Dedifferentiated amniotic fluid mesenchymal stem cell (primary cell): ENCODE data around the gene ADAMTS16.

ENCODE experiments used
- DNase-seq: peaks from one replicate; pipeline ENCODE4 v3.0.0-alpha.2; 2016; ENCODE audit errors: extremely low spot score

Gene ADAMTS16

DNA sequence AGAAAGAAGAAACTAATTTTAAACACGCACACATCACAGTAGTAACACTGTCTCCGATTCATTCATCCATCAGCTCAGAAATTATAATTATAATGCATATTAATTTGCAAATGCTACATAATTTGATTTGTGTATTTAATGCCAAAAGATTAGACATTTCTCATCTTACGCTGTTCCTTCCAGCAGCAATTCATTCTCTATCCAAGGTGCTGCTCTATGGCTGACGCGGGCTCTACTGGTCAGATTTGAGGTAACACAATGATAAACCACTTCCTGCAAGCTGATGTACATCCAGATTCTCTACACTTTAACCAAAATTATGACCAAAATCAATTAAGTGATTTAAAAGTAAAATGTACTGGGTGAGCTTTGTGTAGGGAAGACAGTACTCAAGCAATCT lies 204.5 kb downstream of the ADAMTS16 start:
- DNase-seq = no peak

DNA sequence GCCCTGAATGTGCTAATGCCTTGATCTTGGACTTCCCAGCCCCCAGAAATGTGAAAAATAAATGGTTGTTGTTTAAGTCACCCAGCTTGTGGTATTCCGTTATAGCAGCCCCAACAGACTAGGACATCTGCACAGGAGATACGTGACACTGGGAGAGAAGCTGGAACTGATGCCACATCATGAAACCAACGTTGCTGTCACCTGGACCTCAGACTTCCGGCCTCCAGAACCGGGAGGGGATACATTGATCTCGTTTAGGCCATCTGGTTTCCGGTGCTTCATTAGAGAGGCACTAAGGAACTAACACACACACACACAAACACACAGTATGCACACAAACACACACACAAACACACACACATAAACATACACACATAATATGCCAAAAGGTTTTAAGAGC lies 207.3 kb downstream of the ADAMTS16 start:
- DNase-seq = no peak

DNA sequence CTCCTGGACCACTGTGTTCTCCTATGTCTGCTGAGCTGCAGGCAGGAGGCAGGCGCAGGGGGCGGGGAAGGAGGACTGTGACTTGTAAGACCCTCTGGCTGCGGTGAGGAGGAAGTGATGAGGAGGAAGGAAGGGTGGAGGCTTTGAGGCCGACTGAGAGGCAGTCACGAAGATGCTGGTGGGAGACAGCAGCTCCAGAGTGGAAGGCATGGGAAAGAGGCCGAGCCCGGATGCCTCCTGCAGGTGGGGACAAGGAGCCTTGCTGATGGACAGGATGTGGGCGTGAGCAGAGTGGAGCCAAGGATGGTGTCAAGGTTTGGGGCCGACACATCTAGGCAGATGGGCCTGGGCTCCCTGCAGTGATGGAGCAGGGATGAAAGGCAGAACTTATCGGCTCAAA lies 208.0 kb downstream of the ADAMTS16 start:
- DNase-seq = no peak

DNA sequence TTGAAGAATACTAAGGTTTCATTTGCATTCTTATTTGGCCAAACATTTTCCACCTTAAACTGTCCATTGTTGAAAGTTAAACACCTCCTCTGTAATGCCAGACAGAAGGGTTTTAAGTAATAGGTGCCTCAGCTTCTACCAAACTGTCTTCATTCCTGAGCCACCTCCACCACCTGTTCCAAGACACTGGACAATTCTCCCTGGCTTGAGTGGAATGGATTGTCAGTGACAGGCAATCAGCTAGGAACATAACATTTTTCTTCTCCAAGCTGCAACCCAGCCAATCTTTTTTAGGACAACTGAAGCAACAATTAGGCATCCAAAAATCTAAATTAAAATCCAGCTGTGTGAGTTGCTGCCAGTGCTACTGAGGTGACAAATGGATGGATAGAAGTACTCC lies 208.4 kb downstream of the ADAMTS16 start:
- DNase-seq = no peak

DNA sequence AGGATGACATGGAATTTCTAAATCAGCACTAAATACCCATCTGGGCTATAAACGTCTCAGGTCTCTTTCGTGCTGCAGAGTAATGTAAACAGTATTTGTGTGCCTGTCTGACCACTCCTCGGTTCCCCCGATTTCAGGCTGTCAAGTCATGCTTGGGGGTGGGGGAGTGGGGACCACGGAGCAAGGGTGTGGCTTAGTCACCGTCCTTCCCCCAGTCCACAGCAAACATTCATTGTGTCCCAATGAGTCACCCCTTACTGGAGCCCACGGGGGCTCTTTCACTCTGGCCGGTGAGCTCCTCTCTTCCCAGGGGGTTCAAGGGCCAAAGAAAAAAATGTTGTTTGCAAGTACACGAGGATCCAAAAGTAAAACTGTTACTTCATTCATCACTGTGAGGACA lies 210.0 kb downstream of the ADAMTS16 start:
- DNase-seq = no peak

DNA sequence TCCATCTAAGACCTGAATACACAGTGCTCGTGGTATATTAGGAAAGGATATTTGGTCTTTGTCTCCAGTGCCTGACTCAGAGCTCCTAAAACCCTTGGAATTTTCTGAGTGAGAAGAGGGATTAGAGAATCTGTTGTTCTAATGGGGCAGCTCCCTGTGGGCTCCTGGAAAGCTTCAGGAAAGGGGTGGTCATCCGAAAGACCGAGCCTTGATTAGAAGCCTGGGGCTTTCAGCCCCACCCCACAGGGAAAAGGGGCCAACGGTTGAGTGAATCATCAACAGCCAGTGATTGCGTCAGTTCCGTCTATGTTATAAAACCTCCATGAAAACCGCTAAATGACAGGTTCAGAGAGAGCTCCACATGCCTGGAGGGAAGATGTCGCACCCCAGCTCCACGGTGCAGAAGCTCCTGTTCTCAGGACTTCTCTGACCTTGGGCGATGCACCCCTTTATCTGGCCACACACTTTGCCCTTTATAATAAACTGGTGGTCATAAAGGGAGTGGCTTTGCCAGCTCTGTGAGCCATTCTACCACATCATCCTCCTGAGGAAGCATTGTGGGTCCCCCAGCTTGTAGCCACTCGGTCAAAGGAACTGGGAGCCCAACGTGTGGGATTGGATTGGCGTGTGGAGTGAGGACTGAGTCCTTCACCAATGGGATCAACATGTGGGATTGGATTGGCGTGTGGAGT lies 211.3 kb downstream of the ADAMTS16 start:
- no peak for DNase-seq

DNA sequence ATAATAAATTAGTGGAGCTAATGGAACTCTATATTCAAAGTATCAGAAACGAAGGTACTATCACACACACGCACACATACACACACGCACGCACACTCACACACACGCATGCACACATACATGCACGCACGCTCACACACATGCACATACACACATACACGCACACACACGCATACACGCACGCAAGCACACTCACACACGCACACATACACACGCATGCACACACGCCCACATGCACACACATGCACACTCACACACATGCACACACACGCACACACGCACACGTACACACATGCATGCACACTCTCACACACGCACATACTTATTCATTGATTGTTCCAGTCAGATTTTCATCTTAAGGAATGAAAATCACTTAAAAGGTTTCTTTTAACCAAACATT lies 212.5 kb downstream of the ADAMTS16 start:
- DNase-seq = no peak

DNA sequence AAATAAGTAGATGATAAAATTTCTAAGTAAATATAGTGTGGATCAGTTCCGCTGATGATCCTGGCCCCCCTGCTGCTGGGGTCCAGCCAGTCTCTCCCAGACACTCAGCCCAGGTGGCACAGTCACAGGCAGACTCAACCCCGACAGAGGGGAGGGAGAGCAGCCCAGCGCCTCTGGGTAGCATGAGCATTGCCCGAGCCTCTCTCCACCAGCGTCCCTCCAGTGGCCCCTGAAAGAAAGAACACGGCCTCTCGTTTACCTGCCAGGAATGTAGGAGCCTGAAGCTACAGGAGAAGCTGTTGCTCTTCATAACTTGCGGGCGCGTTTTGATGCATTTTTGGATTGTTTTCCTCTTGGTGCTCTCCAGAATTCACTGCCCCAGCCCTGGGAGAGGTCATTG lies 213.6 kb downstream of the ADAMTS16 start:
- no peak for DNase-seq

DNA sequence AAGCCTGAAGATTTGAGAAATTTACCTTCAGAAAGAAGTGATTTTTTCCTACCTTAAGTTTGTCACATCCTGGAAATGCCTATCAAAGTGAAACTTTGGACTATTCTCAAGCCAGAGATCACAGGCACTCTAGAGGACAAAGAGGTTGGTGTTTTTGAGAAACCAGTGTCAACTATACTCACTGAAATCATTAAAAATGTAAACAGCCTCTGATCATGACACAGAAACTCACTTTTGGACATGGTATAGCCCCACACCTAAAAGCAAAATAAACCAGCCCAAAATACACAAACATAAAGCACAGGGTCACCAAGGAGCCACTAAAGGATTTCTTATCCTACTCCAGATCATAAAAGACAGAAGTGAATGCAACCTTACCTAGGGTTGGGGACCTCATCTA lies 216.6 kb downstream of the ADAMTS16 start:
- DNase-seq = no peak

DNA sequence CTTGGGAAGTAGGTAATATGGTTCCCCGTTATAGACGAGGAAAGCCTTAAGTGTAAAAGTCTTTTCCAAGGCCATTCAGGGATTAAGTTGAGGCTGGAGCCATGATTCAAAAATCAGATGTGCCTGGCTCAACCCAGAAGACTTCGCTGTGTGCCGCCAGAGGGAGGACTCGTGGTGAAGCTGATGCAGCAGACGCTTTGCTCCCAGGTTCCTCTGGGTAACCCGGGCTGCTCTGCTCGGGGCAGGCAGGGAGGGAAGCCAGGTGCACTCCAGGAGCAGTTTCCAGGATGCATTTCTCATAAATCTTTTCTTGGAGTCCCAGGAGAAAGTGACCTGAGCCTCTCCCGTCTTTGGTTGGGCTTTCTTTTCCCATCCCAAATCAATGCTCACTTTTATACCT lies 219.5 kb downstream of the ADAMTS16 start:
- DNase-seq = no peak

DNA sequence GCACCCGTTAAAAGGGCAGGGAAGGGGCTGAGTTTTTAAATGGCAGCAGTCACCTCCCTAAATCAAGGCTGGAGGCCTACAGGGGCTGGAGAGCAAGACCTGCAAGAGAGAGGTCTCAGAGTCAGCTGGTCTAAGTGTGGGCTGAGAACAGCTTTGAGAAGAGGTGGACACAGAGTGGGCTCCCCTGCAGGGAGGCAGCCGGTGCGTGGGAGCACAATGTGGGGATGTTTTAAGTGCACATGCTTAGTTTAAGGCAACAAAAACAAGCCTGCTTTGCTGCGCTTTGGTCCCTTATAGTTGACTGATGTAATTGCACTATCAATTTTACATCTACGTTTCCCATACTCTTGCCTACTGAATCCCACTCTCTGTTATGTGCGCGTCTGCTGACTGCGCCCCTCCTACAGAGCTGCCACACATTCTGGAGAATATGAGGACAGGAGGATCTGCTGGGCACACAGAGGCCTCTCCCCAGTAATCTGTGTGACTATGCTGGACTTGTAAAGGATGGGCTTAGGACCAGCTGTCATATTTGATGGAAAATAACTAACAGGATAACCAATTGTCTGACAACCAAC lies 220.3 kb downstream of the ADAMTS16 start:
- DNase-seq = no peak

DNA sequence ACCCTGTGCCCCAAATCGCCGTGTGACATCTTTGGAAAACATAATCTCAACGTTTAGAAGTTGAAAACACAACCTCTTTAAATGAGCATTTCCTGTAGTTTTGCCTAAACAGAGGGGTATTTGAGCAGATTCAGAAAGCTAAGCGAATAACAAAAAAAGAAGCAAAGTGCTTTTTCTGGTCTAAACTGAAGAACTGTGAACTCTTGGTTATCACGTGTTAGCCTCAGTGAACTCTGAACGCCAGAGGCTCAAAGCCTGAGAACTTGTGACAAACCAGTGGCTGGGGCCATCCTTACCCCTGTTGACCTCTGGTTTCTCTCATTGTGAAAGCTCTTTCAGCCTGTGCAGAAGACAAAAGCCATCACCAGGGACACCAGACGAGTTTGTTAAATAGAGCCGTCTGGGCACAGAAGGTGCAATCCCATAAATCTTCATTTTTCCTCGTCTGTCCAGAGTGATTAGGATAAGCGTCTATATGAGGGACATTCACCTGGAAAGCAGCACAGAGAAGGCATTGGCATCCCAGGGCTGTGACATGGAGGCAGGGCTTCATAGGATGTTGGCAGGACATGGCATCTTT lies 220.9 kb downstream of the ADAMTS16 start:
- DNase-seq = no peak

DNA sequence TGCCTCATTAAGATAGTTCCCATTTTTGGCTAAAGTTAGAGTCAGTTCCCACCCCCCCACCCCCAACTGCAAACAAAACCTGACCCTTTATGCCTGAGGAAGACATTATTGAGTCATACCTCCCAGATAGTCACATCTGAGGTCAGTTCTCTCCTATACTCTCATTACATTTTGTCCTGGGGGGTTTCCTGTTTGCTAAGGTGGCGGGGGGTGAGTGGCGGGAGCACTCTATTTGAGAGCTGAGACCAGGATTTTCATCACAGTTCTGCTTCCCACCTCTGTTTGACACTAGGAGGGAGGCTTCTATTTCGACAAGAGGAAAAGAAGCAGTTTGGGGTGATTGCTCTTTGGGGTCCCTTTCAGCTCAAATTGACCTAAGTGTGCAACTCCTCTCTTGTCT lies 222.9 kb downstream of the ADAMTS16 start:
- DNase-seq = no peak

DNA sequence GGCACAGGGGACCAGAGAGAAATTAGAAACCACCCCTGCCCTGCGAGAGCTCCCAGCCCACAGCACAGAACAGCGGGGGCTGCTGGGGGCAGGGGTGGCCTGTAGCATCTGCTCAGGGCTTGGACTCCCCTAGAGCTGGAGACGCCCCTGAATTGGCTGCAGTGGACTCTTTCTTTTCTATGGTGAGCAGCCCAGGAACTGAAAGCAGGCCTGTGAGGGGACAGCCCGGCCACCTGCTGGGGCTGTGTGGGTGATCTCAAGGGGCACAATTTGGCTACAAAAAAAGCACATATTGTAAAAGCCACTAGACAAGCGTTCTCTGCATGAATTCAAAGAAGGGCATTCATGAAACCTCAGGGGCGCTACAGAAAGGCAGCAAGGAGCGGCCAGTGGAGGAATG lies 224.8 kb downstream of the ADAMTS16 start:
- no peak for DNase-seq

DNA sequence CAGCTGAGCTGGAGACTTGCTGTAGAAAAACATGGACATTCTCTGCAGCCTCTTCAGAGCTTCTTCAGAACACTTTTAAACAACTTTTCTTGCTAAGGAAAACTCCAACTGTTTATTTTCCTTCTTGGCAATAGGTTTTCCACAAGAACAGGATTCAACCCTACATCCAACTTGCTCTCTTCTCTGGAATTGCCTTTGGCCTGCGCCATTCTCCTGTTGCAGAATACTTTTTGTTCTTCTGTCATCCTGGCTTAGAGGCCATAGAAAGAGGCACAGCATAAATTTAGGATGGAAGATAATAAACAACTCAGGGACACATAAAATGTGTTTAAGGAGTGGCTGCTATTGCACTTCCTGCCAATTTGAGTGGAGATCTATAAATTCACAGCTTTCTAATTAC lies 227.6 kb downstream of the ADAMTS16 start:
- DNase-seq = no peak

DNA sequence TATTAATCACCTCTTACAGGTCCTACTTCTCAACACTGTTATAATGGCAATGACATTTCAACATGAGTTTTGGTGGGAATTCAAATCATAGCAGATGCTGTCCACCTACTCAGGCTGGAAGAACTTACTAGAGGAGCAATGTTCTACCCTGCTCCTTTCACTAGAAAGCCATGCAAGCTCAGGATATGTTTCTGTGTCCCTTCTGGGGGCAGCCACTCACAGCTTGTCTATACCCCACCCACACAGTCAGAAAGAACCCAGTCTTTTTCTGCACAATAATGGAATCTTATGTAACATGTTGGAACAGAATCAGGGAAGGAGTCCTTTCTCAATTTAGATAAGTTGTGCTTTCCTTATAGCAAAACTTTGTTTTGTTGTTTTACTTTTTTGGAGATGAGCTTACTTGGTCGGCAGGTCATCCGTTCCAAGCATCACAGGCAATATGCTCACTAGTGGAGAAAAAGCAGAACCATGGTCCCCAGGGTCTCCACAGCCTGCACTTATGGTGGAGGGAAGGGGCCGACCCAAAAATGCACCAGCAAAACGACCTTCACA lies 229.0 kb downstream of the ADAMTS16 start:
- DNase-seq = no peak
